IMR-90 (cell line): ENCODE measurements around the gene PRDM15.

Experiments
- BHLHE40 ChIP-seq: fragments of 150-350 bp; IDR thresholded peaks from 2 replicates; pipeline ENCODE4 v1.6.1; 2016; ENCODE audit warnings: mild to moderate bottlenecking, low read depth, low read length
- CEBPB ChIP-seq: IDR thresholded peaks from 2 replicates; pipeline ENCODE4 v1.6.1; 2012; ENCODE audit warnings: low read depth, low read length, improper control_type of control experiment
- CHD1 ChIP-seq: IDR thresholded peaks from 2 replicates; pipeline ENCODE4 v1.6.1; 2012; ENCODE audit warnings: low read depth, low read length, improper control_type of control experiment
- CTCF ChIP-seq: conservative IDR thresholded peaks from 2 replicates; pipeline ENCODE4 v1.5.1; 2012; ENCODE audit warnings: mild to moderate bottlenecking, low read depth, low read length, improper control_type of control experiment
- FOS ChIP-seq: fragments of 150-350 bp; IDR thresholded peaks from 2 replicates; pipeline ENCODE4 v1.6.1; 2016; ENCODE audit warnings: low read depth, low read length
- MAFK ChIP-seq: IDR thresholded peaks from 2 replicates; pipeline ENCODE4 v1.6.1; 2012; ENCODE audit warnings: low read depth, low read length, improper control_type of control experiment
- MAZ ChIP-seq: IDR thresholded peaks from 2 replicates; pipeline ENCODE4 v1.6.1; 2012; ENCODE audit warnings: low read depth, mild to moderate bottlenecking, low read length, improper control_type of control experiment, moderate library complexity, borderline replicate concordance
- POLR2A ChIP-seq: IDR thresholded peaks from 2 replicates; pipeline ENCODE4 v1.6.1; 2012; ENCODE audit warnings: mild to moderate bottlenecking, low read depth, low read length
- RCOR1 ChIP-seq: IDR thresholded peaks from 2 replicates; pipeline ENCODE4 v1.6.1; 2012; ENCODE audit warnings: mild to moderate bottlenecking, low read length, improper control_type of control experiment; ENCODE audit not compliant: insufficient replicate concordance
- SMC3 ChIP-seq: fragments of 150-350 bp; IDR thresholded peaks from 2 replicates; pipeline ENCODE4 v1.6.1; 2016; ENCODE audit warnings: low read depth, mild to moderate bottlenecking, antibody characterized with exemption, low read length, moderate library complexity
- TF ChIP-seq, protein P1 (sequence below): fragments of 150-350 bp; IDR thresholded peaks from 2 replicates; pipeline ENCODE4 v1.6.1; 2016; ENCODE audit warnings: low read depth, mild to moderate bottlenecking, low read length, moderate library complexity, borderline replicate concordance

GRCh38 chr21:41858466-41859296 is 20.5 kb downstream of the PRDM15 start:
- TF ChIP-seq CTCF (no peak), CHD1 (no peak), CEBPB (no peak), RCOR1 (no peak), POLR2A (no peak), MAZ (no peak), SMC3 (no peak), FOS (no peak), BHLHE40 (no peak), MAFK (no peak)
- TF ChIP-seq, protein P1, sequence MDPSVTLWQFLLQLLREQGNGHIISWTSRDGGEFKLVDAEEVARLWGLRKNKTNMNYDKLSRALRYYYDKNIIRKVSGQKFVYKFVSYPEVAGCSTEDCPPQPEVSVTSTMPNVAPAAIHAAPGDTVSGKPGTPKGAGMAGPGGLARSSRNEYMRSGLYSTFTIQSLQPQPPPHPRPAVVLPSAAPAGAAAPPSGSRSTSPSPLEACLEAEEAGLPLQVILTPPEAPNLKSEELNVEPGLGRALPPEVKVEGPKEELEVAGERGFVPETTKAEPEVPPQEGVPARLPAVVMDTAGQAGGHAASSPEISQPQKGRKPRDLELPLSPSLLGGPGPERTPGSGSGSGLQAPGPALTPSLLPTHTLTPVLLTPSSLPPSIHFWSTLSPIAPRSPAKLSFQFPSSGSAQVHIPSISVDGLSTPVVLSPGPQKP: no peak
